GM21717 (cell line): Measurements from ENCODE around the gene NEUROG1.
"Not testable (repeated sequence)": the region's sequence is repeated elsewhere in the genome, so short reads cannot be mapped to it uniquely, and the experiment has no call there.

Source experiments
- ATAC-seq: cut with Tn5 transposase; IDR thresholded peaks from one replicate; pipeline ENCODE4 v1.9.1; 2021; ENCODE audit warnings: mild to moderate bottlenecking, moderate library complexity; ENCODE audit not compliant: unreplicated experiment

The NEUROG1 gene

GRCh38 chr5:135497971-135498636, 37.7 kb downstream of the NEUROG1 start:
- no peak for ATAC-seq

- ATAC-seq = not testable (repeated sequence)
These were observed 40.2 kb downstream of the NEUROG1 start for GRCh38 chr5:135495531-135495930.

- no peak for ATAC-seq
These were observed 41.6 kb downstream of the NEUROG1 start for GRCh38 chr5:135494196-135494595.

- ATAC-seq = peak; percentile 50
These were observed 42.2 kb downstream of the NEUROG1 start for GRCh38 chr5:135493406-135494180.

GRCh38 chr5:135492319-135492626, 43.5 kb downstream of the NEUROG1 start:
- ATAC-seq = no peak

- no peak for ATAC-seq
These were observed 44.0 kb downstream of the NEUROG1 start for GRCh38 chr5:135491552-135492318.

- ATAC-seq = no peak
These were observed 44.7 kb downstream of the NEUROG1 start for GRCh38 chr5:135491038-135491551.

GRCh38 chr5:135490245-135491037, 45.3 kb downstream of the NEUROG1 start:
- ATAC-seq = no peak

- ATAC-seq = no peak
These were observed 46.1 kb downstream of the NEUROG1 start for GRCh38 chr5:135489466-135490244.

GRCh38 chr5:135488727-135489465, 46.9 kb downstream of the NEUROG1 start:
- ATAC-seq = no peak

- no peak for ATAC-seq
These were observed 47.8 kb downstream of the NEUROG1 start for GRCh38 chr5:135487839-135488514.

GRCh38 chr5:135487037-135487395, 48.7 kb downstream of the NEUROG1 start:
- no peak for ATAC-seq

GRCh38 chr5:135486131-135487036, 49.4 kb downstream of the NEUROG1 start:
- ATAC-seq = no peak

GRCh38 chr5:135484674-135485086, 51.1 kb downstream of the NEUROG1 start:
- ATAC-seq = no peak
